ACC112 (cell line): Measurements from ENCODE around the gene C1QA.

Source experiments
- H2AFZ ChIP-seq: fragments of 200-600 bp; sonication (generic); one replicate; pipeline ENCODE4 v1.6.0; 2017; ENCODE audit warnings: antibody characterized with exemption, low read length; ENCODE audit not compliant: unreplicated experiment
- H3K27ac ChIP-seq: fragments of 200-600 bp; sonication (generic); 2 replicates; pipeline ENCODE4 v1.5.1; 2014; ENCODE audit warnings: low read depth, mild to moderate bottlenecking, antibody characterized with exemption, low read length, moderate library complexity
- H3K27me3 ChIP-seq: fragments of 200-600 bp; sonication (generic); 2 replicates; pipeline ENCODE4 v1.6.1; 2014; ENCODE audit warnings: mild to moderate bottlenecking, antibody characterized with exemption, low read length, moderate library complexity, mixed read lengths; ENCODE audit not compliant: insufficient read depth
- H3K36me3 ChIP-seq: fragments of 200-600 bp; sonication (generic); 2 replicates; pipeline ENCODE4 v1.6.1; 2016; ENCODE audit warnings: mild to moderate bottlenecking, antibody characterized with exemption, low read length, moderate library complexity, mixed read lengths; ENCODE audit not compliant: insufficient read depth
- H3K4me1 ChIP-seq: fragments of 200-600 bp; sonication (generic); one replicate; pipeline ENCODE4 v1.6.1; 2016; ENCODE audit warnings: low read length, mixed read lengths; ENCODE audit not compliant: insufficient read depth, unreplicated experiment, control insufficient read depth
- H3K4me3 ChIP-seq: fragments of 200-600 bp; sonication (generic); 2 replicates; pipeline ENCODE4 v1.5.1; 2014; ENCODE audit warnings: mild to moderate bottlenecking, low read depth, low read length
- H3K79me2 ChIP-seq: fragments of 200-600 bp; sonication (generic); one replicate; pipeline ENCODE4 v1.6.0; 2016; ENCODE audit warnings: low read length; ENCODE audit not compliant: control insufficient read depth, unreplicated experiment, insufficient read depth

Gene C1QA

DNA sequence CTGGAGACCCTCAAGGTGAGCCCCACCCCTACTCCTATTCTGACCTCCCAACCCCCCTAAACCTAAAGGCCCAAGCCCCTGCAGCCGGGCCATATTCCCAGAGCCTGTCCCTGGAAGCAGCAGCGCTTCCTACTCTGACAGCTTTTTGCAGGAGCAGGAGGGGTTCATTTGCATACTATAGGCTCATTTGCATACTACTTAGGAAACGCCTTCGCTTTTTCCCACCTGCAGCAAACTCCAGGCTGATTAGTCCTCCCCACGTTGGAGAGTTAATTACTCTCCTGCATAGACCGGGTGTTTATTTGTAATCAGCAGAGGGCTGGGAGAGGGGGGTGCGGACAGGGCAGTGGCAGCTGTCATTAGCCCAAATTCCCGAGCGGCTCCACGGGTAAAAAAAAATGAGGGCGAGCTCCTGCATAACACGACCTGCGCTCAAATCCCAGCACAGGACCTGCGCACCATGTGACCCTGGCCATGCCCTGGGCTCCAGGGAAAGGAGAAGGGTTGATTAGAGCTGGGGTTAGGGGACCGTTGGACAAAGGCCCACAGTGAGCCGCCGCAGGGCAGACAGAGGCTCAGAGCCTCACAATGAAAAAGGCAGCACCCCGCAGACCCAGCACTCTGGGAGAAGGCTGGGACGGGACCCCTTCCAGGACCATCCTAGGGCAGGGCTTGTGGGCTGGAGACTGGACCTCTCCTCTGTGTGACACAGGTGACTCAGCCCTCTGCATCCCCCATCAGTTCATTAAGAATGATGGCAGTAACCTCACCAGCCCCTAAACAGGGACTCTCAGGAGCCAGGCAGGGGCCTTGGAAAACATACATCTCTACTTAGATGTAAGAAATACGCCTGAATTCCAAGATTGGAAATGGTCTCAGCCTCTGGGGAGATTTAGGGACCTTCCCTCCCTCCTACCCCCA, 9.9 kb upstream of the C1QA start:
- Histone ChIP-seq H3K36me3 (no peaks in the 10 kb centered on the region), H3K4me1 (no peaks in the 10 kb centered on the region), H3K27me3 (peaks cover 86% of the 10 kb centered on the region), H3K4me3 (no peak overlapping the region), H3K79me2 (no peaks in the 10 kb centered on the region), H2AFZ (no peak overlapping the region), H3K27ac (no peak overlapping the region)

DNA sequence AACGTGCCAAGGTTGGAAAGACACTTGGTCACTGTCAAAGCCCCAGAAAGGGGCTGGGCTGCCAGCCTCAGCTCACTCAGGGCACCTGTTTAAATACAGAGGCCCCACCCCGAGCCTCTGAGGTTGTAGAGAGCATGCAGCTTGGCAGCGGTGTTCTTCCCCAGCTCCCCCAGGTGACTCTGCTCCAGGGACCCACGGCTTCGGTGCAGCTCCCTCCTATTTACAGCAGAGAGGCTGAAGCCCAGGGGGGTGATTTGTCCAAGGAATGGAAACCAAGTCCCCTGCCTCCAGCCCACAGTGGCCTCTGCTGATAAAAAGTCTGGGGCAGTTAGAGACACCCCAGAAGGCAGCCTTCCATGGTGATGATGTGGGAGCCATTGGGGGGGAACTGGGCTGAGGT, 9.1 kb upstream of the C1QA start:
- no peak overlapping the region for H3K27ac ChIP-seq
- H3K79me2 ChIP-seq: no peaks in the 10 kb centered on the region
- no peaks in the 10 kb centered on the region for H3K4me1 ChIP-seq
- no peak overlapping the region for H3K4me3 ChIP-seq
- H3K36me3 ChIP-seq: no peaks in the 10 kb centered on the region
- no peak overlapping the region for H2AFZ ChIP-seq
- peaks cover 86% of the 10 kb centered on the region for H3K27me3 ChIP-seq

DNA sequence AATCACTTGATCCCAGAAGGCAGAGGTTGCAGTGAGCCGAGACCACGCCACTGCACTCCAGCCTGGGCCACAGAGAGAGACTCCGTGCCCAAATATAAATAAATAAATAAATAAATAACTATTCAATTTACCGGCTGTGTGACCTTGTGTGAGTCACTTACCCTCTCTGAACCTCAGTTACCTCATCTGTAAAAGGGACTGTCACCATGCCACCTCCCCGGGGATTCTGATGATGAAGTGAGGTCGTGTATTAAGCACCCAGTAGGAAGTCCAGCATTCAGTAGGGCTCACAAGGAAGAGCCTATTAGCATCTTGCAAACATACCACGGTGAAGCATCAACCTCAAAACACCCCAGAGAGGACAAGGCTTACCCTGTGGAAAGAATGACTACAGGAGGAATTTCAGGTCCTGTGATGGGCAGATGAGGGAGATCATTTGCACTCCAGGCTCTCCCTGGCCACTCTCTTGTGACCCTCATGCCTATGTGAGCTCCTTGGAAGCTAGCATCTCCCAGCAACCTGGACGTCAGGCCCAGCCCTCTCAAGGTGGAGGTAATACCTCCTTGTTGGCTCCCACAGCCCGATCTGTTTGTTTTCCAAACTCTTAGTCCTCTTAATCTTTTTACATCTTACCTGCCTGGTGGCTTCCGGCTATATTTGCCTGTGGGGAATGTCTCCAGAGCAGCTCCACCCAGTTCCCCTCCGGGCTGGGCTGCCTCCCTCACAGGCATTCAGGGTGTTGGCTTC, 7.6 kb upstream of the C1QA start:
- Histone ChIP-seq H3K36me3 (no peaks in the 10 kb centered on the region), H3K27ac (no peak overlapping the region), H2AFZ (no peak overlapping the region), H3K27me3 (peaks cover 89% of the 10 kb centered on the region), H3K4me1 (no peaks in the 10 kb centered on the region), H3K4me3 (no peak overlapping the region), H3K79me2 (no peaks in the 10 kb centered on the region)

- H3K4me3 ChIP-seq: no peak overlapping the region
- H3K36me3 ChIP-seq: no peaks in the 10 kb centered on the region
- H3K79me2 ChIP-seq: no peaks in the 10 kb centered on the region
Observed at GRCh38 chr1:22629886-22630285, 6.5 kb upstream of the C1QA start.

DNA sequence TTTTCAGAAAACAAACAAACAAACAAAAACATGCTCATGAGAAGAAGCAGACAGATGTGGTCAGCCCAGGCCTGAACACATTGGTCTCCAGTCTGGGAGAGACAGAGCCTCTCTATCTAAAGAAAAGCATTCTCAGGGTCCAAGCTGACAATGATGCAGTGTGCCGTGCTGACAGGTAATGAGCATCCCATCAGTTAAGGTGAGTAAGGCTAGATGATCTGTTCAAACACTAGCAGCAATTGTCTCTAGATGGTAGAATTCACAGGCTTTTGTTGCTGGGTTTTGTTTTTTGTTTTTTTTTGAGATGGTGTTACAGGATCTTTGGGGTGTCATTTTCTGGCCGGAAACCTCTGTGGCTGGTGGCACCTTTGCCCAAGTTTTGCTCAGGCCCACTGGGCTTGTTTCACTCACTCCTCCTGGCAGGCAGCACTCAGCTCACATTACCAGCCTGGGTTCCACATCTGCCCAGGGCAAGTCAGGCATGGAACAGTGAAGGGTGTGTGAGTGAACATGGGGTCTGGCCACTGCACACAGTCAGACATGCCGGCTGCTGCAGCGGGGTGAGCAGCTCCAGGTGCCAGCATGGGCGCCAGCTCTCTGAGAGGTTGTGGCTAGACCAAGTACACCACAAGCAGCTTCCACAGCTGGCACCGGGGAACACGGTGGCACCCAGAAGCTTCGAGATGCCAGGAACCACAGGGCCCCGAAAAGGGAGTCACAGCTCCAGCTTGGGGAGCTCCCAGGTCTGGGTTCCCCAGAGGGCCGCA, 2.5 kb upstream of the C1QA start:
- Histone ChIP-seq H3K4me3 (no peak overlapping the region), H2AFZ (no peak overlapping the region), H3K36me3 (no peaks in the 10 kb centered on the region), H3K27me3 (peaks cover 65% of the 10 kb centered on the region), H3K4me1 (no peaks in the 10 kb centered on the region), H3K79me2 (no peaks in the 10 kb centered on the region), H3K27ac (no peak overlapping the region)

More at GRCh38 chr1:22629886-22630285, 6.5 kb upstream of the C1QA start:
- no peak overlapping the region for H2AFZ ChIP-seq
- no peaks in the 10 kb centered on the region for H3K4me1 ChIP-seq
- no peak overlapping the region for H3K27ac ChIP-seq
- H3K27me3 ChIP-seq: peaks cover 89% of the 10 kb centered on the region

DNA sequence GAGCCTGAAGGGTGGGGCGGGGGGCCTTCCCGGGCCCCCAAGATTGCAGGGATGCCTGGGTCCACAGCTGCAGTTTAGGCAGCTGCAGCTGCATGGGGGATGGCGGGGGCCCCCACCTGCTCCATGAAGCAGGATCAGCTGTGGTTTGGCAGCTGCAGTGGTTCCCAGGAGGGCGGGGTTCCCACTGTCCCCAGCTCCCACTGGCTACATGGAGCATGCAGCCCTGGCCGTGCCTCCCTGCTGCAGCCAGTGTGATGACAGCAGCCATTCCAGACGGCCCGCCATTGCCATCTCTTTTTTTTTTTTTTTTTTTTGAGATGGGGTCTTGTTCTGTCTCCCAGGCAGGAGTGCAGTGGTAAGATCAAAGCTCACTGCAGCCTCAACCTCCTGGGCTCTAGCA, 992 bp upstream of the C1QA start:
- Histone ChIP-seq H3K4me1 (no peaks in the 10 kb centered on the region), H2AFZ (no peak overlapping the region), H3K79me2 (no peaks in the 10 kb centered on the region), H3K36me3 (no peaks in the 10 kb centered on the region), H3K4me3 (no peak overlapping the region), H3K27ac (no peak overlapping the region), H3K27me3 (peaks cover 51% of the 10 kb centered on the region)

DNA sequence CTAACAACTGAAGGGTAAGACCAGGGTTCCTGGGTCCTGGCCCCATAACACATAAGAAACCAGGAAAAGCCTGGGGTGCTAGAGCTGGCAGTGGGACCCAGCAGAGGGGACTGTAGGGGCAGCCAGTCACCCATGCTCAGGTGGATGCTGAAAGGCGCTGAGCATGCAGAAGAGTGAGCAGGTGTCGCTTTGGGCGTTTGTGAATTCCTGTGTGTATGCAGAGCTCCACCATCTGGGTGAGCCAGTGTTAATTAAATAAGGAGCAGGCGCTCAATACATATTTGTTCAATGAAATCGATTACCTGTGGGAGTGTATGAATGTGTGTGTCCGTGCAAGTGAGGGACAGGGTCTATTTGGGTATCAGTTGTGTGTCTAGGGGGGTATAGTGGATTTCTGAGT, 499 bp downstream of the C1QA start:
- no peak overlapping the region for H3K27ac ChIP-seq
- no peaks in the 10 kb centered on the region for H3K79me2 ChIP-seq
- H3K27me3 ChIP-seq: peaks cover 40% of the 10 kb centered on the region

DNA sequence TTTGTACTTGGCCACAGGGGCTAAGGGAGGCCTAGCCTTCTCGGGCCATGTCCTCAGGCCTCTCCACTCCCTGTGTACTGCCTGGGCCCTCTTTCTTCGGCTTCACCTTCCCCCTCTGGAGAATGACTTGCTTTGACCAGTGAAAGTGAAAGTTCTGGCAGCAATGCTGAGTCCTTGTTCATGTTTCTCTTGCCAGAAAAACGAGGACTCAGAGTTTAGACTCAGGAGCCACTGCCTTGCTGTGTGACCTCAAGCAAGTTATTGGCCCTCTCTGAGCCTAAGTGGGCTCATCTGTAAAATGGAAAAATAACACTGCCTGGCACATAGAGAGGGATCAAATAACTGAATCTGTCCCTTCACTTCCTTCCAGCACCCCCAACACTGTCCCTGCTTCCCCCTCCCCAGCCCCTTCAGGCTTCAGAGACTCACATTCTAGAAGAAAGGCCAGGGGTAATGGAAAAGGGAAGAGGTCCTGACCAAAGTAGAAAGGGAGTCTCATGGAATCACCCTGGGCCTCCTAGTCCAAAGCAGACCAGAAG, 1.5 kb downstream of the C1QA start:
- Histone ChIP-seq H3K4me1 (no peaks in the 10 kb centered on the region), H3K4me3 (no peak overlapping the region), H2AFZ (no peak overlapping the region), H3K27ac (no peak overlapping the region), H3K27me3 (peaks cover 33% of the 10 kb centered on the region), H3K79me2 (no peaks in the 10 kb centered on the region), H3K36me3 (no peaks in the 10 kb centered on the region)

More for the DNA sequence above, 499 bp downstream of the C1QA start:
- no peak overlapping the region for H3K4me3 ChIP-seq
- no peaks in the 10 kb centered on the region for H3K36me3 ChIP-seq
- no peak overlapping the region for H2AFZ ChIP-seq
- H3K4me1 ChIP-seq: no peaks in the 10 kb centered on the region

- peaks cover 27% of the 10 kb centered on the region for H3K27me3 ChIP-seq
- H3K4me3 ChIP-seq: no peak overlapping the region
- H3K4me1 ChIP-seq: no peaks in the 10 kb centered on the region
- no peaks in the 10 kb centered on the region for H3K79me2 ChIP-seq
- no peaks in the 10 kb centered on the region for H3K36me3 ChIP-seq
- no peak overlapping the region for H3K27ac ChIP-seq
- H2AFZ ChIP-seq: no peak overlapping the region
Observed at GRCh38 chr1:22638476-22639234, 2.2 kb downstream of the C1QA start.

- H3K4me1 ChIP-seq: no peaks in the 10 kb centered on the region
- H3K4me3 ChIP-seq: no peak overlapping the region
- peaks cover 20% of the 10 kb centered on the region for H3K27me3 ChIP-seq
- no peak overlapping the region for H3K27ac ChIP-seq
- H3K36me3 ChIP-seq: no peaks in the 10 kb centered on the region
- H3K79me2 ChIP-seq: no peaks in the 10 kb centered on the region
- no peak overlapping the region for H2AFZ ChIP-seq
Observed at GRCh38 chr1:22639286-22639685, 2.9 kb downstream of the C1QA start.
